ENCODE results near the gene COX6B2. TPM values are rescaled to one million over a fixed set of nuclear protein-coding genes. Genes with fewer than 3 reads are reported as not detected.
A peak's percentile ranks its signal among the peaks of the same experiment; 100 is the strongest.

Gene COX6B2
- total and polyA plus RNA-seq, 2 of the 13 experiments (the other 11 are each of a cell fraction or from before 2014, with no cell fraction given): 0.21 TPM; not detected in 1

- peak; percentile 45; the same call in 1 of the 2 replicates for TF ChIP-seq ARID4A (CRISPR knock-in tag; IDR thresholded peaks at IDR 0.05; ENCODE audit: borderline replicate concordance)
- TF ChIP-seq SP1 (IDR thresholded peaks at IDR 0.05): no peak
- peak; percentile 79 for TF ChIP-seq SP1 (CRISPR knock-in tag; IDR thresholded peaks at IDR 0.05)
- TF ChIP-seq ZNF441 (CRISPR knock-in tag; IDR thresholded peaks at IDR 0.05; ENCODE audit: borderline replicate concordance): 0 out of 2 replicates have a peak, but pooled peaks have one; percentile 21
- TF ChIP-seq DNMT1 (CRISPR knock-in tag; IDR thresholded peaks at IDR 0.05): 0 out of 2 replicates have a peak, but pooled peaks have one; percentile 20
- TF ChIP-seq KDM2A (CRISPR knock-in tag; IDR thresholded peaks at IDR 0.05; ENCODE audit: borderline replicate concordance, low read depth): peak; percentile 53; the same call in 1 of the 2 replicates
- peak; percentile 53; the same call in 1 of the 2 replicates for TF ChIP-seq GABPB1 (CRISPR knock-in tag; IDR thresholded peaks at IDR 0.05)
- 0 out of 2 replicates have a peak, but pooled peaks have one; percentile 26 for TF ChIP-seq CERS6 (CRISPR knock-in tag; IDR thresholded peaks at IDR 0.05)
- TF ChIP-seq ZNF687 (CRISPR knock-in tag; IDR thresholded peaks at IDR 0.05): peak; percentile 45
- peak; percentile 85 for TF ChIP-seq SP4 (CRISPR knock-in tag; IDR thresholded peaks at IDR 0.05)
- 0 out of 2 replicates have a peak, but pooled peaks have one; percentile 21 for TF ChIP-seq TFAP4 (IDR thresholded peaks at IDR 0.05; ENCODE audit: borderline replicate concordance, low read depth)
- peak; percentile 37; the same call in 1 of the 2 replicates for TF ChIP-seq ZGPAT (CRISPR knock-in tag; IDR thresholded peaks at IDR 0.05)
Measured at GRCh38 chr19:55353803-55354697, 469 bp downstream of the COX6B2 start (continued).

Data from HepG2 (cell line).